Nephron (organoid): ENCODE data around the gene HSD17B3.

Experiments used
- H3K27ac Mint-ChIP-seq, 3 experiments: 2 replicates each; pipeline ENCODE4 v1.8.0; 2020; ENCODE audit warnings: mixed read lengths in 3 of 3, mild to moderate bottlenecking in 2 of 3, moderate library complexity in 1 of 3
- H3K27me3 Mint-ChIP-seq: 2 replicates; pipeline ENCODE4 v1.8.0; 2021; ENCODE audit warnings: low read depth, mild to moderate bottlenecking, moderate library complexity, mixed read lengths
- H3K36me3 Mint-ChIP-seq: 2 replicates; pipeline ENCODE4 v1.8.0; 2020; ENCODE audit warnings: low read depth, mixed read lengths
- H3K4me1 Mint-ChIP-seq: 2 replicates; pipeline ENCODE4 v1.8.0; 2020; ENCODE audit warnings: mixed read lengths
- H3K4me3 Mint-ChIP-seq, 3 experiments: 2 replicates each; pipeline ENCODE4 v1.8.0; 2020; ENCODE audit warnings: mild to moderate bottlenecking in 3 of 3, mixed read lengths in 3 of 3, moderate library complexity in 2 of 3
- H3K9me3 Mint-ChIP-seq: 2 replicates; pipeline ENCODE4 v1.8.0; 2020; ENCODE audit warnings: mixed read lengths
- CTCF ChIP-seq, 3 experiments: fragments of 200-600 bp; sonication (generic); IDR thresholded peaks; one replicate each; pipeline ENCODE4 v1.5.0; 2021; ENCODE audit warnings: antibody characterized with exemption in 3 of 3; ENCODE audit not compliant: unreplicated experiment in 3 of 3

HSD17B3 gene

GRCh38 chr9:96251451-96251850 is 50.5 kb downstream of the HSD17B3 start:
- no peaks in the 10 kb centered on the region for H3K9me3 Mint-ChIP-seq
- H3K4me3 Mint-ChIP-seq = no peak overlapping the region
- H3K4me1 Mint-ChIP-seq = no peaks in the 10 kb centered on the region
- no peak for TF ChIP-seq CTCF (IDR thresholded peaks at IDR 0.05; ENCODE audit: unreplicated experiment in 3 of 3)
- no peaks in the 10 kb centered on the region for H3K36me3 Mint-ChIP-seq
- peaks cover 44% of the 10 kb centered on the region for H3K27me3 Mint-ChIP-seq
- H3K27ac Mint-ChIP-seq = no peak overlapping the region

GRCh38 chr9:96249746-96250145 is 52.2 kb downstream of the HSD17B3 start:
- H3K27me3 Mint-ChIP-seq = peaks cover 41% of the 10 kb centered on the region
- no peaks in the 10 kb centered on the region for H3K36me3 Mint-ChIP-seq
- TF ChIP-seq CTCF (IDR thresholded peaks at IDR 0.05; ENCODE audit: unreplicated experiment in 3 of 3) = no peak
- no peaks in the 10 kb centered on the region for H3K4me1 Mint-ChIP-seq
- no peak overlapping the region for H3K4me3 Mint-ChIP-seq
- no peaks in the 10 kb centered on the region for H3K9me3 Mint-ChIP-seq
- no peak overlapping the region for H3K27ac Mint-ChIP-seq

GRCh38 chr9:96246267-96246671 is 55.7 kb downstream of the HSD17B3 start:
- peaks cover 41% of the 10 kb centered on the region for H3K27me3 Mint-ChIP-seq
- H3K9me3 Mint-ChIP-seq = no peaks in the 10 kb centered on the region
- no peak for TF ChIP-seq CTCF (IDR thresholded peaks at IDR 0.05; ENCODE audit: unreplicated experiment in 3 of 3)
- no peak overlapping the region for H3K27ac Mint-ChIP-seq
- H3K4me3 Mint-ChIP-seq = no peak overlapping the region
- H3K4me1 Mint-ChIP-seq = peaks cover 15% of the 10 kb centered on the region
- no peaks in the 10 kb centered on the region for H3K36me3 Mint-ChIP-seq

- Mint-ChIP-seq H3K9me3 (no peaks in the 10 kb centered on the region), H3K27me3 (peaks cover 47% of the 10 kb centered on the region), H3K4me3 (no peak overlapping the region), H3K27ac (no peak overlapping the region), H3K4me1 (peaks cover 16% of the 10 kb centered on the region), H3K36me3 (no peaks in the 10 kb centered on the region)
- TF ChIP-seq CTCF (IDR thresholded peaks at IDR 0.05; ENCODE audit: unreplicated experiment in 3 of 3) = no peak
Measured at GRCh38 chr9:96245399-96245798, 56.6 kb downstream of the HSD17B3 start.

- TF ChIP-seq CTCF (IDR thresholded peaks at IDR 0.05; ENCODE audit: unreplicated experiment in 3 of 3) = no peak
- no peak overlapping the region for H3K4me3 Mint-ChIP-seq
- H3K4me1 Mint-ChIP-seq = peaks cover 29% of the 10 kb centered on the region
- H3K27ac Mint-ChIP-seq = peak overlapping the region in 1 of 3 experiments; percentile 1
- no peaks in the 10 kb centered on the region for H3K9me3 Mint-ChIP-seq
- no peaks in the 10 kb centered on the region for H3K36me3 Mint-ChIP-seq
- peaks cover 57% of the 10 kb centered on the region for H3K27me3 Mint-ChIP-seq
Measured at GRCh38 chr9:96243778-96244177, 58.2 kb downstream of the HSD17B3 start.

GRCh38 chr9:96242811-96243210 is 59.2 kb downstream of the HSD17B3 start:
- Mint-ChIP-seq H3K9me3 (no peaks in the 10 kb centered on the region), H3K4me1 (peaks cover 29% of the 10 kb centered on the region), H3K27me3 (peaks cover 55% of the 10 kb centered on the region), H3K4me3 (no peak overlapping the region), H3K36me3 (no peaks in the 10 kb centered on the region), H3K27ac (no peak overlapping the region)
- no peak for TF ChIP-seq CTCF (IDR thresholded peaks at IDR 0.05; ENCODE audit: unreplicated experiment in 3 of 3)
